IPS-18a (cell line): ENCODE results near the gene SELENOH.
"Not testable (repeated sequence)": the region's sequence is repeated elsewhere in the genome, so short reads cannot be mapped to it uniquely, and the experiment has no call there.

Experiments used
- H3K27ac ChIP-seq: one replicate; pipeline ENCODE4 v1.5.1; 2013; ENCODE audit warnings: low read length
- H3K27me3 ChIP-seq: one replicate; pipeline ENCODE4 v1.6.1; 2013; ENCODE audit warnings: mild to moderate bottlenecking, low read length; ENCODE audit not compliant: control insufficient read depth, insufficient read depth
- H3K36me3 ChIP-seq: one replicate; pipeline ENCODE4 v1.6.1; 2013; ENCODE audit warnings: low read depth, low read length; ENCODE audit not compliant: control insufficient read depth
- H3K4me1 ChIP-seq: one replicate; pipeline ENCODE4 v1.6.1; 2013; ENCODE audit warnings: low read depth, low read length; ENCODE audit not compliant: control insufficient read depth
- H3K4me3 ChIP-seq: one replicate; pipeline ENCODE4 v1.5.1; 2013; ENCODE audit warnings: low read length
- H3K9ac ChIP-seq: one replicate; pipeline ENCODE4 v1.6.1; 2013; ENCODE audit warnings: mild to moderate bottlenecking, low read length, moderate library complexity
- H3K9me3 ChIP-seq: one replicate; pipeline ENCODE4 v1.6.1; 2013; ENCODE audit warnings: low read depth, low read length; ENCODE audit not compliant: control insufficient read depth

SELENOH gene

GRCh38 chr11:57713835-57714234 is 27.5 kb upstream of the SELENOH start:
- peak overlapping the region; percentile 95 for H3K9ac ChIP-seq

GRCh38 chr11:57716726-57717125 is 24.6 kb upstream of the SELENOH start:
- H3K9ac ChIP-seq, H3K9me3 ChIP-seq, H3K27ac ChIP-seq, H3K27me3 ChIP-seq, H3K4me1 ChIP-seq, H3K4me3 ChIP-seq: not testable (repeated sequence)
- peaks cover 12% of the 10 kb centered on the region for H3K36me3 ChIP-seq

More at GRCh38 chr11:57713835-57714234, 27.5 kb upstream of the SELENOH start:
- H3K27me3 ChIP-seq, result no peaks in the 10 kb centered on the region
- no peaks in the 10 kb centered on the region for H3K36me3 ChIP-seq
- peaks cover 10% of the 10 kb centered on the region for H3K4me1 ChIP-seq
- H3K27ac ChIP-seq, result no peak overlapping the region
- no peaks in the 10 kb centered on the region for H3K9me3 ChIP-seq
- peak overlapping the region; percentile 99 for H3K4me3 ChIP-seq

- Histone ChIP-seq H3K27me3 (no peaks in the 10 kb centered on the region), H3K9ac (no peak overlapping the region), H3K4me3 (no peak overlapping the region), H3K27ac (no peak overlapping the region), H3K36me3 (no peaks in the 10 kb centered on the region), H3K4me1 (peaks cover 11% of the 10 kb centered on the region), H3K9me3 (no peaks in the 10 kb centered on the region)
These were observed 14.1 kb upstream of the SELENOH start for GRCh38 chr11:57727185-57727584.

- H3K4me3 ChIP-seq, result peak overlapping the region; percentile 3
- peak overlapping the region; percentile 12 for H3K9ac ChIP-seq
- H3K27me3 ChIP-seq, result no peaks in the 10 kb centered on the region
- H3K27ac ChIP-seq, result no peak overlapping the region
- H3K4me1 ChIP-seq, result peaks cover 11% of the 10 kb centered on the region
- no peaks in the 10 kb centered on the region for H3K36me3 ChIP-seq
- no peaks in the 10 kb centered on the region for H3K9me3 ChIP-seq
These were observed 12.5 kb upstream of the SELENOH start for GRCh38 chr11:57728829-57729228.

GRCh38 chr11:57729479-57729878 is 11.8 kb upstream of the SELENOH start:
- Histone ChIP-seq H3K9me3 (no peaks in the 10 kb centered on the region), H3K27ac (no peak overlapping the region), H3K27me3 (no peaks in the 10 kb centered on the region), H3K9ac (no peak overlapping the region), H3K36me3 (no peaks in the 10 kb centered on the region), H3K4me3 (peak overlapping the region; percentile 3), H3K4me1 (peaks cover 11% of the 10 kb centered on the region)

GRCh38 chr11:57732661-57733060 is 8.6 kb upstream of the SELENOH start:
- H3K27ac ChIP-seq, result no peak overlapping the region

GRCh38 chr11:57735619-57736298 is 5.5 kb upstream of the SELENOH start:
- no peak overlapping the region for H3K4me3 ChIP-seq
- no peak overlapping the region for H3K9ac ChIP-seq
- H3K27me3 ChIP-seq, result no peaks in the 10 kb centered on the region
- peaks cover 8% of the 10 kb centered on the region for H3K4me1 ChIP-seq
- H3K36me3 ChIP-seq, result peaks cover 23% of the 10 kb centered on the region
- no peaks in the 10 kb centered on the region for H3K9me3 ChIP-seq
- H3K27ac ChIP-seq, result no peak overlapping the region

More at GRCh38 chr11:57732661-57733060, 8.6 kb upstream of the SELENOH start:
- Histone ChIP-seq H3K4me1 (peaks cover 19% of the 10 kb centered on the region), H3K9me3 (no peaks in the 10 kb centered on the region), H3K27me3 (no peaks in the 10 kb centered on the region), H3K4me3 (no peak overlapping the region), H3K9ac (no peak overlapping the region), H3K36me3 (peaks cover 4% of the 10 kb centered on the region)

- peak overlapping the region; percentile 72 for H3K27ac ChIP-seq
- no peaks in the 10 kb centered on the region for H3K9me3 ChIP-seq
- peak overlapping the region; percentile 95 for H3K9ac ChIP-seq
- no peaks in the 10 kb centered on the region for H3K27me3 ChIP-seq
- H3K4me1 ChIP-seq, result peaks cover 8% of the 10 kb centered on the region
- peak overlapping the region; percentile 91 for H3K4me3 ChIP-seq
- H3K36me3 ChIP-seq, result peaks cover 49% of the 10 kb centered on the region
These were observed 779 bp downstream of the SELENOH start for GRCh38 chr11:57742087-57742452.

- no peak overlapping the region for H3K9ac ChIP-seq
- H3K27ac ChIP-seq, result no peak overlapping the region
- peaks cover 8% of the 10 kb centered on the region for H3K4me1 ChIP-seq
- no peaks in the 10 kb centered on the region for H3K9me3 ChIP-seq
- peaks cover 29% of the 10 kb centered on the region for H3K36me3 ChIP-seq
- no peaks in the 10 kb centered on the region for H3K27me3 ChIP-seq
- H3K4me3 ChIP-seq, result no peak overlapping the region
These were observed 3.1 kb downstream of the SELENOH start for GRCh38 chr11:57744357-57744756.

GRCh38 chr11:57745206-57745605 is 3.9 kb downstream of the SELENOH start:
- peaks cover 8% of the 10 kb centered on the region for H3K4me1 ChIP-seq
- H3K9me3 ChIP-seq, result no peaks in the 10 kb centered on the region
- no peaks in the 10 kb centered on the region for H3K27me3 ChIP-seq
- peaks cover 26% of the 10 kb centered on the region for H3K36me3 ChIP-seq
- H3K27ac ChIP-seq, result no peak overlapping the region
- no peak overlapping the region for H3K4me3 ChIP-seq
- no peak overlapping the region for H3K9ac ChIP-seq

- Histone ChIP-seq H3K36me3 (peaks cover 26% of the 10 kb centered on the region), H3K27ac (no peak overlapping the region), H3K4me3 (no peak overlapping the region)
These were observed 5.6 kb downstream of the SELENOH start for GRCh38 chr11:57746920-57747319.

GRCh38 chr11:57751176-57751575 is 9.9 kb downstream of the SELENOH start:
- H3K9ac ChIP-seq, result no peak overlapping the region
- no peak overlapping the region for H3K27ac ChIP-seq
- no peaks in the 10 kb centered on the region for H3K27me3 ChIP-seq
- H3K9me3 ChIP-seq, result no peaks in the 10 kb centered on the region
- no peak overlapping the region for H3K4me3 ChIP-seq
- no peaks in the 10 kb centered on the region for H3K4me1 ChIP-seq
- H3K36me3 ChIP-seq, result no peaks in the 10 kb centered on the region

More at GRCh38 chr11:57746920-57747319, 5.6 kb downstream of the SELENOH start:
- no peaks in the 10 kb centered on the region for H3K27me3 ChIP-seq
- no peak overlapping the region for H3K9ac ChIP-seq
- no peaks in the 10 kb centered on the region for H3K9me3 ChIP-seq
- peaks cover 8% of the 10 kb centered on the region for H3K4me1 ChIP-seq
